LNCaP clone FGC (cell line): Measurements from ENCODE around the gene NIN.
A peak's percentile ranks its signal among the peaks of the same experiment; 100 is the strongest.

Source experiments
- DNase-seq: peaks from one replicate; pipeline ENCODE4 v3.0.0-alpha.2; 2011; ENCODE audit warnings: low read depth
- H3K4me3 ChIP-seq: 2 replicates; pipeline ENCODE4 v1.5.1; 2011; ENCODE audit warnings: mild to moderate bottlenecking, low read depth, low read length, control low read depth
- CTCF ChIP-seq: IDR thresholded peaks from 2 replicates; pipeline ENCODE4 v1.5.1; 2012; ENCODE audit warnings: mild to moderate bottlenecking; ENCODE audit not compliant: control insufficient read depth, insufficient read depth; ENCODE audit errors: extremely low read depth

The NIN gene

GRCh38 chr14:50830932-50831725, at the start of gene NIN:
Gene NIN (minus strand): TSS chr14:50831162. CDS start chr14:50822056, 9,106 bp downstream.
- DNase-seq = no peak
- H3K4me3 ChIP-seq = peak within 1 kb of the TSS; percentile 65
- no peak for TF ChIP-seq CTCF

- H3K4me3 ChIP-seq = no peak overlapping the region
- no peak for TF ChIP-seq CTCF
- DNase-seq = no peak
These were observed 44.6 kb upstream of the NIN start for GRCh38 chr14:50875359-50876070.

- TF ChIP-seq CTCF = no peak
- DNase-seq = peak; percentile 22
- H3K4me3 ChIP-seq = no peak overlapping the region
These were observed 43.8 kb upstream of the NIN start for GRCh38 chr14:50874757-50875156.

GRCh38 chr14:50871914-50872732, 41.2 kb upstream of the NIN start, which contains the start of gene ABHD12B:
Gene ABHD12B (plus strand): TSS chr14:50872053. CDS start chr14:50872175, 122 bp downstream.
- no peak within 1 kb of the TSS for H3K4me3 ChIP-seq
- TF ChIP-seq CTCF = no peak
- DNase-seq = no peak

GRCh38 chr14:50871228-50871627, 40.3 kb upstream of the NIN start:
- no peak for DNase-seq
- H3K4me3 ChIP-seq = no peak overlapping the region

More at GRCh38 chr14:50871228-50871627, 40.3 kb upstream of the NIN start:
- no peak for TF ChIP-seq CTCF
